GM19324 (cell line): ENCODE results near the gene COX17.
"Not testable (repeated sequence)": the region's sequence is repeated elsewhere in the genome, so short reads cannot be mapped to it uniquely, and the experiment has no call there.

ENCODE experiments used
- ATAC-seq: cut with Tn5 transposase; IDR thresholded peaks from one replicate; pipeline ENCODE4 v1.9.1; 2021; ENCODE audit warnings: mild to moderate bottlenecking, moderate library complexity; ENCODE audit not compliant: unreplicated experiment, low FRiP score

Gene COX17

GRCh38 chr3:119676771-119677640 lies at the start of gene COX17:
COX17 (minus strand) TSS chr3:119677406; CDS start chr3:119677310, 96 bp downstream.
- ATAC-seq = peak; percentile 93

GRCh38 chr3:119726909-119727308 lies 49.7 kb upstream of the COX17 start:
- no peak for ATAC-seq

- ATAC-seq = no peak
Measured at GRCh38 chr3:119723022-119723421, 45.8 kb upstream of the COX17 start.

GRCh38 chr3:119717520-119717919 lies 40.3 kb upstream of the COX17 start:
- no peak for ATAC-seq

GRCh38 chr3:119716998-119717397 lies 39.8 kb upstream of the COX17 start:
- no peak for ATAC-seq

- ATAC-seq = no peak
Measured at GRCh38 chr3:119715105-119715504, 37.9 kb upstream of the COX17 start.

GRCh38 chr3:119703820-119704531 lies 26.8 kb upstream of the COX17 start:
- ATAC-seq = no peak

GRCh38 chr3:119702530-119703527 lies 25.6 kb upstream of the COX17 start, which contains the start of gene CFAP91:
CFAP91 (plus strand) TSS chr3:119703022; CDS start chr3:119703099, 77 bp downstream.
- peak; percentile 95 for ATAC-seq

GRCh38 chr3:119700920-119701734 lies 23.9 kb upstream of the COX17 start:
- no peak for ATAC-seq

- ATAC-seq = no peak
Measured at GRCh38 chr3:119700269-119700919, 23.2 kb upstream of the COX17 start.

- no peak for ATAC-seq
Measured at GRCh38 chr3:119697394-119697793, 20.2 kb upstream of the COX17 start.

- no peak for ATAC-seq
Measured at GRCh38 chr3:119695480-119695879, 18.3 kb upstream of the COX17 start.

- ATAC-seq = no peak
Measured at GRCh38 chr3:119690043-119690656, 12.9 kb upstream of the COX17 start.

- ATAC-seq = no peak
Measured at GRCh38 chr3:119683421-119683820, 6.2 kb upstream of the COX17 start.

GRCh38 chr3:119681279-119681678 lies 4.1 kb upstream of the COX17 start:
- ATAC-seq = no peak

- no peak for ATAC-seq
Measured at GRCh38 chr3:119679874-119680273, 2.7 kb upstream of the COX17 start.

- ATAC-seq = not testable (repeated sequence)
Measured at GRCh38 chr3:119678209-119678608, 1.0 kb upstream of the COX17 start.

GRCh38 chr3:119677641-119677934 lies 382 bp upstream of the COX17 start:
- ATAC-seq = no peak

- ATAC-seq = no peak
Measured at GRCh38 chr3:119676020-119676419, 1.2 kb downstream of the COX17 start.
